AG08396 (cell line): Measurements from ENCODE around the gene MN1.

Experiments
- DNase-seq: peaks from one replicate; pipeline ENCODE4 v3.0.0; 2012; ENCODE audit warnings: low spot score, mixed read lengths

MN1 gene

GRCh38 chr22:27716074-27716473 is 85.5 kb downstream of the MN1 start:
- DNase-seq, result no peak

- no peak for DNase-seq
Measured at GRCh38 chr22:27715106-27715505, 86.5 kb downstream of the MN1 start.

DNA sequence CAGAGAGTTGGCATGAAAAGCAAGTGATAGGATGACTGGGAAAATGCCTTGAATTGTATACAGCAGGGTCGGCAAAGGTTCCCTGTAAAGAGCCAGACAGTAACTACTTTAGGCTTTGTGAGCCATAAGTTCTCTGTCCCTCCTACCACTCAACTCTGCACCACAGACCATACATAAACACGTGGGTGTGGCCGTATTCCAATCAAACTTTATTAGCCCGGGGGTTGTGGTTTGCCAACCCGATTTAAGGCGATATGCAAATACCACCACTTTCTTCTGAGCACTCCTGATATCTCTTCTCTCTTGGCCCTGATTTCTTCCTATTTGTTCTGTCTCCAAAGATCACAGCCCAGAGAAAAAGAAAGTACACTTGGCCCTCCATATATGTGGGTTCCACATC is 87.5 kb downstream of the MN1 start:
- no peak for DNase-seq

GRCh38 chr22:27713461-27713860 is 88.1 kb downstream of the MN1 start:
- DNase-seq, result no peak

- DNase-seq, result no peak
Measured at GRCh38 chr22:27711756-27712155, 89.8 kb downstream of the MN1 start.

DNA sequence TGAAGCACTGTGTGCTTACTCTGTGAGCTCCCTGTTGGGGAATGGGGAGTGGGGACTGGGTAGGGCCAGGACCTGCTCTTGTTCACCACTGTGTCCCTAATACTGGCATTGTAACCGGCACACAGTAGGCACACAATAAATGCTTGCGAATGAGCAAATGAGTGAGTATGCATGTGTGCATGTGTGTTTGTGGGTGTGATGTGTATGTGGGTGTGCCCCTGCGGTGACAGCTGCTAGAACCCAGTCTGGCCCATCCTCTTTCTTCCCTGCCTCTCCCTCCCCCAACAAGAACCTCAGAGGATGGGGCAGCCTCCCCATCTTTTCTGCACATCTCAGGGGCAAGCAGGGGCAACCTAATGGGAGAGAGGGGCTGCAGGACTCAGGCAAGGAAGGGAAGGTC is 90.5 kb downstream of the MN1 start:
- DNase-seq, result no peak

- DNase-seq, result no peak
Measured at GRCh38 chr22:27709919-27710675, 91.5 kb downstream of the MN1 start.

DNA sequence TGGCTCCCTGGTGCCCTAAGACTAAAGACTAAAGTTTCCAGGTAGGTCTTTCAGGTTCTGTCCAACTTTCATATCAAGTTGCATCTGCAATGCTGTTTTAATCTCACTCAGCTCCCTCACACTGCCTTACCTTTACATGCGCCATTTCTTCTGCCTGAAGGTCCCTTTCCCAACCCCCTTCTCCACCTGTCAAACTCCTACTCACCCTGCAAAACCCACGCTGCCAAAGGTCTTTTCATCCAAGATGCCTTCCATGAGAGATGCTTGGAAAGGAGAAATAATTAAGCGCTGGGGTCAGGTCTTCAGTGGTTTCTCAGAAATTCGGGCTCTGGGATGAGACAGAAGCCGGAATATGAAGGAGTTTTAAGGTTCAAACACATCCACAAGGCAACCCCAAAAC is 95.1 kb downstream of the MN1 start:
- DNase-seq, result no peak

DNA sequence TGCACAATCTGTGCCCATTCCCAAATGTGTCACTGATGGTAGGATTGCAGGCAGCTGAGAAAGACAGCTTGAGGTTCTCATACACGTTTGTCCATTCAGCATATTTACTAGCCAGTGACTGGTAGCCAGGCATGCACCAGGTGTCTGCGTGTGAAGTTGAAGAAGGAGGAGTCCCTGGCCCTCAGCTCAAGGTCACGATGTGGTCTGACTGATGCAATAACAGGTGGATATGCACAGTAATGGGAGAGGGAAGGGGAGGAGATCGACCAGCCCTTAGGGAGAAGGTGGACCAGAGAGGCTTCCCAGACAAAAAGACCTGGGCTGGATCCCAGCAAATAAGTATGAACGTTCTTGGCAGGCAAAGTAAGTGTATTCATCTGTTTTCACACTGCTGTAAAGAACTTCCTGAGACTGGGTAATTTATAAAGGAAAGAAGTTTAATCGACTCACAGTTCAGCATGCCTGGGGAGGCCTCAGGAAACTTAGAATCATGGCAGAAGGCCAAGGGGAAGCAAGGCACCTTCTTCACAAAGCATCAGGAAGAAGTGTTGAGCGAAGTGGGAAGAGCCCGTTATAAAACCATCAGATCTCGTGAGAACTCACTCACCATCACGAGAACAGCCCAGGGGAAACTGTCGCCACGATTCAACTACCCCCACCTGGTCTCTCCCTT is 96.0 kb downstream of the MN1 start:
- DNase-seq, result no peak

DNA sequence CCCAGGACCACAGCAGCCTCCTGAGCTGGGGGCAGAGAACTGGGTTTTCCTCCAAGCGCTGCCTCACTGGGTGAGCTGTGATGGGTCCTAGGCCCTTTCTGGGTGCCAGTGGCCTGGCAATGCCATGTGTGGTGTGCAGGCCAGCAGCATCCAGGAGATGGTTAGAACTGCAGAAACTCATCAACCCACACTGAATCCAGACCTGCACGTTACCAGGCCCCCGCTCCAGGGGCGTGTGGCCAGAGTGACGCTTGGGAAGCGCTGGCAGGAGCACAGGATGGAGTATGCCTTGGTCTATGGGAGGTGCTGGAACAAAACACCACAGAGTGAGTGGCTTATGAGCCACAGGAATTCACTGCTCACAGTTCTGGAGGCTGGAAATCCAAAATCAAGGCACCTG is 97.0 kb downstream of the MN1 start:
- DNase-seq, result no peak

DNA sequence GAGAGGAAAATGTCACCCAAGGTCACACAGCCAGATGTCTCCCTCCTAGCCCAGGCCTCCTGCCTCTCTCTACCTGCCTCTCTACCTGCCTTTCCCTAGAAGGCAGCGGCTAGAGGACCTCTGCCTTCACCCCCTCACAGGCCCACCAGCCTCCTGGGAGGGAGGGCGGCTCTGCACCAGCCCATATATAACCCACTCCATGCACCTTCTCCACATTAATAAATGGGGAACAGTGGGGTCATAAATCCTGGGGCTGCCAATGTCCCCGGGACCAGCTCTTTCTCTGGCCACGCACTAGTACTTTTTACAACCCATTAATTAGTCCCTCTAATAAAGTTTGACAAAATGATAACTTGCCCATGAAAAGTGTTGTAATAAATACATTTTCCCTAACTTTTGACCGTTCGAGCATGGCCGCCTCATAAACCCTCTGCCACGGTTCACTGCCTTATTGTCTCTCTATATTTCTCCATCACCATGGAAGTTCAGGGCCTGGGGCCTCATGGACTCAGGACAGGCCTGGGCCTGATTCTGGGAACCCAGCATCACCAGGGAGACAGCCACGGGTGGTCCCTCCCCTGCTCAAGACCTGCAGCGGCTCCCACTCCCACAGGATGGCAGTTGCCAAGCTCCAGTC is 102.1 kb downstream of the MN1 start:
- DNase-seq, result no peak

DNA sequence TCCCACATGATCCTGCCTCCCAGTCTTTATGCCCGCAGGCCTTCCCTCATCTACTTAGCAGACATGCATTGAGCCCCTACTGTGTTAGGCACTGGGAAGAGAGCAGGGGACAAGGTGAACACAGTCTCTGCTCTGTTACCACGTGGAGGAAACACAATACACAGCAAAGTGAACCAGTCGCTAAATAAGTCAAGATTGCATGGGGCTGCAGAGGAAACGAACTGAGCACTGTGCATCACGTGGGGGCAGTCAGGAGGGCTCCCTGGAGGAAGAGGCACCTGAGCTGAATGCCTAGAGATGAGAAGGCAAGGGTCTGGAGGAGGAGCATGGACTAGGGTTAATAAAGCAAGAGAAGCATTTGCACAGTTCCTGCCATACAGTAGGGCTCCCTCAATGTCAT is 102.7 kb downstream of the MN1 start:
- no peak for DNase-seq
